Nephron progenitor cell (in vitro differentiated cells): ENCODE measurements around the gene CACNA2D3.
A peak's percentile ranks its signal among the peaks of the same experiment; 100 is the strongest.

Source experiments
- DNase-seq: peaks from one replicate; pipeline ENCODE4 v3.0.0; 2021
- H3K27ac Mint-ChIP-seq: 2 replicates; pipeline ENCODE4 v1.8.0; 2021; ENCODE audit warnings: mild to moderate bottlenecking, moderate library complexity, mixed read lengths
- H3K27me3 Mint-ChIP-seq: 2 replicates; pipeline ENCODE4 v1.8.0; 2021; ENCODE audit warnings: mild to moderate bottlenecking, low read depth, mixed read lengths; ENCODE audit not compliant: poor library complexity
- H3K36me3 Mint-ChIP-seq: 2 replicates; pipeline ENCODE4 v1.8.0; 2021; ENCODE audit warnings: low read depth, mixed read lengths
- H3K4me1 Mint-ChIP-seq: 2 replicates; pipeline ENCODE4 v1.8.0; 2021; ENCODE audit warnings: mixed read lengths
- H3K4me3 Mint-ChIP-seq: 2 replicates; pipeline ENCODE4 v1.8.0; 2021; ENCODE audit warnings: mild to moderate bottlenecking, moderate library complexity, mixed read lengths
- H3K9me3 Mint-ChIP-seq: 2 replicates; pipeline ENCODE4 v1.8.0; 2021; ENCODE audit warnings: mild to moderate bottlenecking, moderate library complexity, mixed read lengths
- CTCF ChIP-seq: fragments of 200-600 bp; sonication (generic); IDR thresholded peaks from 2 replicates; pipeline ENCODE4 v1.5.0; 2021; ENCODE audit warnings: antibody characterized with exemption

CACNA2D3 gene

DNA sequence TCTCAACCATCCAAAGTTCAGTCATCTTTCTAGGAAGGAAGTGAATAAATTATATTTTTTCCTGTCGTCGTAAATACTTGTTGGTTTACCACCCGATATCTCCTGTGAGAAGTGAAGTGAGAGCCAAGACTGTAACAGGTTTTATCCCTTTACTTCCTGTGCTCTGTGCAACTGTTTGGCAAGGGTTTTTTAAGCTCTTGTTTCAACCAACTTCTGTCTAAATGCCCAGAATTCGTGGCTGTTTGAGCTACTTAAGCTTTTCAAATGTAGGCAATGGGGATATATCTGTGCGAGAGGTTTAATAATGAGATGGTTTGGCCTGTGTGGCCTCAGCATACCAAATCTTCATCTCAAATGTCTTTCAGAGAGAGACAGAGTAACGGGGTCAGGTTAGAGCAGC is 670.8 kb downstream of the CACNA2D3 start:
- DNase-seq: no peak
- Mint-ChIP-seq H3K4me3 (no peak overlapping the region), H3K27me3 (no peaks in the 10 kb centered on the region)

DNA sequence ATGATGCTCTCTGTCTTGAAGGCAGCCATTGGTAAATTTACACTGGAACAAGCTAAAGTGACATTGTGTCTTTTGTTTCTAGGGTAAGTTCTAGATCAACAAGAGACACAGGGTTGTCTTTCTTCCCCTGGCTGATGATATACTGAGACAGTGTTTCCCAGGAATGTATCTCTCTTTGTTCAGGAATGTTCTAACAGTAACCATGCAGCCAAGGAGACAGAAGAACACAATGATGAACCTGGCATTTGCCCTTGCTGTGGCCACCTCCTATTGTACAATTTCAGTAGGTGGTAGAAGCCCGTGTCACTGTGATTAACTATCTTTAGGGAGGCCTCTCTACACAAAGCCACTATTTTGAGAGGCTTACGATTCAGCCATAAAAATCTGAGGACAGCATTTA is 674.8 kb downstream of the CACNA2D3 start:
- peaks cover 27% of the 10 kb centered on the region for H3K9me3 Mint-ChIP-seq
- peaks cover 16% of the 10 kb centered on the region for H3K4me1 Mint-ChIP-seq
- DNase-seq: no peak

More for the DNA sequence above, 670.8 kb downstream of the CACNA2D3 start:
- Mint-ChIP-seq H3K36me3 (peaks cover 5% of the 10 kb centered on the region), H3K9me3 (peaks cover 22% of the 10 kb centered on the region), H3K4me1 (peaks cover 16% of the 10 kb centered on the region), H3K27ac (no peak overlapping the region)
- no peak for TF ChIP-seq CTCF

DNA sequence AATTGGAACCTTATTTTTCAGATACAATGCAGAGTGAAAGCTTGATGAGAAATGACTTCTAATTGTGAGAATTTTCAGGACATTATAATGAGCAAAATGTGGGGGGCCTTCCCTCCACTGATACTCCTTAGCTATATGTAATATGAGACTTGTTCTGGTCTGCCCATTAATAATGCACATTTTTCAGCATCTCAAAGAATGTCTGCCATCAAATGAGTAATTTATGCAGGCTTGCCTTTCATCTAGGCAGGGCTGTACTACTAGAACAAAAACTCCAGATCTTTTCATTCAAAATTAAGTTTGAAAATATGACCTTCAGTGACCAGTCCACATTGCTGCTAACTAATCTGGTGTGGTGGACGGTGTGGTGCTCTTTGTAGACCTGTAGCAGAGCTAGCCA is 678.1 kb downstream of the CACNA2D3 start:
- Mint-ChIP-seq H3K4me1 (peaks cover 6% of the 10 kb centered on the region), H3K9me3 (peaks cover 37% of the 10 kb centered on the region), H3K27ac (no peak overlapping the region), H3K4me3 (no peak overlapping the region), H3K36me3 (peaks cover 5% of the 10 kb centered on the region), H3K27me3 (peaks cover 4% of the 10 kb centered on the region)
- TF ChIP-seq CTCF: no peak
- no peak for DNase-seq

More for the DNA sequence above, 674.8 kb downstream of the CACNA2D3 start:
- no peak for TF ChIP-seq CTCF
- Mint-ChIP-seq H3K27me3 (no peaks in the 10 kb centered on the region), H3K27ac (no peak overlapping the region), H3K36me3 (peaks cover 9% of the 10 kb centered on the region), H3K4me3 (no peak overlapping the region)

DNA sequence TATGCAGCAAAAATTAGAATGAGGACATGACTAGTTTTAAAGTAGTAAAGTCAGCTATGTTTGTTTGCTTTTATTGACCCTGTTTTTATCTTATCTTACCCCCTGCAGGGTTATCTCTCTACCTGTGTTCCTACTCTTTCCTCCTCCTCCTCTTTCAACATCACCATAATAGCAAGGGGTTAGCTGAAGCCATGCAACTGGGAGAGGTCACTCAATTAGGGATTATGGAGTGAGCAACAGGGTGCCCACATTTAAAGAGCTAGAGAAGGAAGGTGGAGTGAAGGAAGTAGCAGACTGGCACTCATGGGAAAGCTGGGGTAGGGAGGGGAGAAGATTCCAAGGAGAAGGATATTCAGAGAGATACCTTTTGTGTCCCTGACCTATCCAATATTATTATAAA is 679.6 kb downstream of the CACNA2D3 start:
- DNase-seq: no peak
- Mint-ChIP-seq H3K27me3 (peaks cover 4% of the 10 kb centered on the region), H3K36me3 (peaks cover 5% of the 10 kb centered on the region), H3K27ac (no peak overlapping the region), H3K4me3 (no peak overlapping the region), H3K4me1 (peaks cover 6% of the 10 kb centered on the region), H3K9me3 (peaks cover 38% of the 10 kb centered on the region)
- TF ChIP-seq CTCF: no peak

GRCh38 chr3:54810401-54810800 is 688.0 kb downstream of the CACNA2D3 start:
- peaks cover 7% of the 10 kb centered on the region for H3K4me1 Mint-ChIP-seq
- no peaks in the 10 kb centered on the region for H3K36me3 Mint-ChIP-seq
- H3K27ac Mint-ChIP-seq: no peak overlapping the region
- no peak for DNase-seq
- no peak overlapping the region for H3K4me3 Mint-ChIP-seq
- peaks cover 5% of the 10 kb centered on the region for H3K27me3 Mint-ChIP-seq
- no peak for TF ChIP-seq CTCF
- peaks cover 24% of the 10 kb centered on the region for H3K9me3 Mint-ChIP-seq

DNA sequence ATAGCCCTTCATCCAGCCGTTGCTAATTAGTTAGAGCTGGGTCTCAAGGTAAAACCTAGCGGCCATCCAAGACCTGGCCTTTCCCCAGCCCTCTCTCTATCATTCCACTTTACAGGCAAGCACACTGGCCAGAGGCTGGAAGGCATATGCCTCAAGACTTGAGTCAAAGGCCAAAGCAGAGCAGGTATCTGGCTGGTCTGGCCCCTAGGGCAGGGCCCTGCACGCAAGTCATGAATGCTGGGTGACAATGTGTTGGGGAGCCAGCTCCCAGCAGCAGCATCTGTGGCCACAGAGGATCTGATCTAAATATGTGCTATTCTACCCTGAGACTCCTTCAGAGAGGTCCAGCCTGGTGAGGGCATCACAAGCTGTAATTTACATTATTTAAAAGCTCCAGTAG is 691.9 kb downstream of the CACNA2D3 start:
- H3K27ac Mint-ChIP-seq: peak overlapping the region; percentile 47
- H3K4me1 Mint-ChIP-seq: peaks cover 27% of the 10 kb centered on the region
- peaks cover 8% of the 10 kb centered on the region for H3K27me3 Mint-ChIP-seq
- no peak overlapping the region for H3K4me3 Mint-ChIP-seq
- H3K9me3 Mint-ChIP-seq: peaks cover 3% of the 10 kb centered on the region
- no peak for DNase-seq
- no peaks in the 10 kb centered on the region for H3K36me3 Mint-ChIP-seq
- no peak for TF ChIP-seq CTCF
